ENCODE data around the gene PDE6C.

The PDE6C gene

GRCh38 chr10:93652857-93653256 is 40.5 kb downstream of the PDE6C start:
- Mint-ChIP-seq H3K4me1 (no peaks in the 10 kb centered on the region), H3K27ac (no peak overlapping the region), H3K9me3 (peaks cover 5% of the 10 kb centered on the region), H3K36me3 (no peaks in the 10 kb centered on the region), H3K27me3 (peaks cover 10% of the 10 kb centered on the region), H3K4me3 (no peak overlapping the region)
- no peak for ATAC-seq

DNA sequence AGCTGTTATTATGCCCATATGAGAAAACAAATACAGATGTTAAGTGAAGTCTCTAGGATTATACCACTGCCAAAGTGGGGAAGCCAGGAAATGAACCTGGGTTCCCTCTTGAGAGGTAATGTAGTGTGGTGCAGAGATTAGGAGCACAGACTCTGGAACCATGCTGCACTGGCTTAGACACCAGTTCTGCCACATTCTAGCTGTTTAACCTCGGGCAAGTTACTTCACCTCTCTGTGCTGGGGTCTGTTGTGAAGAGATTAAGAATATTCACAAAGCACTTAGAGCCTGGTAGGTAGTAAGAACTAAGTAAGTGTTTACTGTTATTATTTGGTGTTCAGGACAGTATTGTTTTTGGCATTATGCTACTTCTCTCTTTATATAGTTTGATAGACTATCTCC is 41.9 kb downstream of the PDE6C start:
- Mint-ChIP-seq H3K36me3 (peaks cover 6% of the 10 kb centered on the region), H3K4me3 (no peak overlapping the region), H3K27me3 (peaks cover 10% of the 10 kb centered on the region), H3K9me3 (peaks cover 5% of the 10 kb centered on the region), H3K4me1 (no peaks in the 10 kb centered on the region), H3K27ac (no peak overlapping the region)
- no peak for ATAC-seq

GRCh38 chr10:93656155-93656554 is 43.8 kb downstream of the PDE6C start:
- H3K9me3 Mint-ChIP-seq, result peaks cover 2% of the 10 kb centered on the region
- no peaks in the 10 kb centered on the region for H3K4me1 Mint-ChIP-seq
- no peak for ATAC-seq
- H3K4me3 Mint-ChIP-seq, result no peak overlapping the region
- H3K27ac Mint-ChIP-seq, result no peak overlapping the region
- H3K36me3 Mint-ChIP-seq, result peaks cover 26% of the 10 kb centered on the region
- no peaks in the 10 kb centered on the region for H3K27me3 Mint-ChIP-seq

GRCh38 chr10:93657757-93658156 is 45.4 kb downstream of the PDE6C start:
- Mint-ChIP-seq H3K36me3 (peaks cover 29% of the 10 kb centered on the region), H3K27me3 (no peaks in the 10 kb centered on the region), H3K27ac (no peak overlapping the region), H3K9me3 (no peaks in the 10 kb centered on the region), H3K4me1 (no peaks in the 10 kb centered on the region), H3K4me3 (no peak overlapping the region)
- ATAC-seq, result no peak

- H3K27ac Mint-ChIP-seq, result no peak overlapping the region
- H3K36me3 Mint-ChIP-seq, result peaks cover 17% of the 10 kb centered on the region
- H3K9me3 Mint-ChIP-seq, result no peaks in the 10 kb centered on the region
- H3K27me3 Mint-ChIP-seq, result no peaks in the 10 kb centered on the region
- no peaks in the 10 kb centered on the region for H3K4me1 Mint-ChIP-seq
- no peak overlapping the region for H3K4me3 Mint-ChIP-seq
- ATAC-seq, result no peak
These were observed 53.7 kb downstream of the PDE6C start for GRCh38 chr10:93666030-93666429.

- ATAC-seq, result no peak
- no peaks in the 10 kb centered on the region for H3K27me3 Mint-ChIP-seq
- no peak overlapping the region for H3K27ac Mint-ChIP-seq
- H3K9me3 Mint-ChIP-seq, result no peaks in the 10 kb centered on the region
- H3K4me3 Mint-ChIP-seq, result no peak overlapping the region
- H3K36me3 Mint-ChIP-seq, result peaks cover 13% of the 10 kb centered on the region
- H3K4me1 Mint-ChIP-seq, result no peaks in the 10 kb centered on the region
These were observed 55.5 kb downstream of the PDE6C start for GRCh38 chr10:93667795-93668194.

DNA sequence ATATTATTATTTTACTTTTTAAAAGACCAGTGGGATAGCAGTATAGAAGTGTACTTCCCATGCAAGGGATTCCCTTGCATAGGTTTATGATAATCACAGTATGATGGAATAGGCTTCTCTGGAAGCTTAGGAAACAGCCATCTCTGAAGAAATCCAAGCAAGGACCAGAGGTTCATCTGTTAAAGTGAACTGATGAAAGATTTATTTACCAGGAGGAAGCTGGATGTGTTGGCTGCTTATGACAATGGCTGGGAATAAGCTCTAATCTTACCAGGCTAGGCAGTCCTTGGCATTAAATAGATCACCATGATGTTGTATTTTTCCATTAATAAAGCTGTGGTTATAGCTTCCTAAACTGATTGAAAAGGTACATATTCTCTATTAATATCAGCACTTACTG is 58.0 kb downstream of the PDE6C start:
- Mint-ChIP-seq H3K27ac (no peak overlapping the region), H3K9me3 (no peaks in the 10 kb centered on the region), H3K27me3 (no peaks in the 10 kb centered on the region), H3K36me3 (peaks cover 32% of the 10 kb centered on the region), H3K4me3 (no peak overlapping the region), H3K4me1 (no peaks in the 10 kb centered on the region)
- no peak for ATAC-seq

- H3K4me1 Mint-ChIP-seq, result no peaks in the 10 kb centered on the region
- H3K27ac Mint-ChIP-seq, result no peak overlapping the region
- H3K36me3 Mint-ChIP-seq, result peaks cover 32% of the 10 kb centered on the region
- ATAC-seq, result no peak
- no peak overlapping the region for H3K4me3 Mint-ChIP-seq
- H3K9me3 Mint-ChIP-seq, result no peaks in the 10 kb centered on the region
- H3K27me3 Mint-ChIP-seq, result no peaks in the 10 kb centered on the region
These were observed 58.7 kb downstream of the PDE6C start for GRCh38 chr10:93671042-93671441.

- ATAC-seq, result no peak
- H3K27ac Mint-ChIP-seq, result no peak overlapping the region
- no peaks in the 10 kb centered on the region for H3K4me1 Mint-ChIP-seq
- H3K9me3 Mint-ChIP-seq, result no peaks in the 10 kb centered on the region
- no peak overlapping the region for H3K4me3 Mint-ChIP-seq
- H3K36me3 Mint-ChIP-seq, result peaks cover 40% of the 10 kb centered on the region
- no peaks in the 10 kb centered on the region for H3K27me3 Mint-ChIP-seq
These were observed 59.8 kb downstream of the PDE6C start for GRCh38 chr10:93672022-93672678.

- Mint-ChIP-seq H3K27ac (no peak overlapping the region), H3K4me1 (no peaks in the 10 kb centered on the region)
- no peak for ATAC-seq
These were observed 60.6 kb downstream of the PDE6C start for GRCh38 chr10:93672890-93673289.

DNA sequence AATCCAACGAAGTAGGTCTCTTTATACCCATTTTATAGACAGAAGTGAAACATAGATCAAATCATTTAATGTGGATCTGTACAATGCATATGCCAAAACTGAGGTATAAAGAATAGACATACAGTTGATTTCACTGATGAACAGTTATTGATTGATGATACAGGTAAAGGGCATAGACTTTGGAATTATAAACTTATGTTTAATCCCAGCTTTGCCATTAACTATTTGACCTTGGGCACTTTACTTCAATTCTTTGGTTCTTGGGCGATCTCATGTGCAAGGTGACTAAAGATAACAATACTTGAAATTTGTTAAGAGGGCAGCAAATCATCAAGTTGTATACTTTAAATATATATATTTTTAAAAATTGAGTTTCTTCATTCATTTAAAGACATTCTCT is 61.5 kb downstream of the PDE6C start:
- no peak for ATAC-seq
- H3K36me3 Mint-ChIP-seq, result peaks cover 49% of the 10 kb centered on the region

More at GRCh38 chr10:93672890-93673289, 60.6 kb downstream of the PDE6C start:
- no peaks in the 10 kb centered on the region for H3K9me3 Mint-ChIP-seq
- H3K36me3 Mint-ChIP-seq, result peaks cover 48% of the 10 kb centered on the region
- H3K27me3 Mint-ChIP-seq, result no peaks in the 10 kb centered on the region
- H3K4me3 Mint-ChIP-seq, result no peak overlapping the region

DNA sequence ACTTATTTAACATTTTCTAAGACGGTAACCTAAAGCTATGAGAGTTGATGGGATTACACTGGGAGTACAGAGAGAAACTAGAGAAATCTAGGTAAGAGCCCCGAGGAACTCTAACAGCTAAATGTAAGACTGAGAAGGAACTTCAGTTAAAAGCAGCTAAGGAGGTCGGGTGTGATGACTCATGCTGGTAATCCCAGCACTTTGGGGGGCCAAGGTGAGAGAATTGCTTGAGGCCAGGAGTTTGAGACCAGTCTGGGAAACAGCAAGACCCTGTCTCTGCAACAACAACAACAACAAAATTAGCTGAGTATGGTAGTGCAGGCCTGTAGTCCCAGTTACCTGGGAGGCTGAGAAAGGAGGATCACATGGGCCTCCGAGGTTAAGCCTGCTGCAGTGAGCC is 66.0 kb downstream of the PDE6C start:
- Mint-ChIP-seq H3K27ac (no peak overlapping the region), H3K36me3 (peaks cover 47% of the 10 kb centered on the region), H3K9me3 (no peaks in the 10 kb centered on the region), H3K4me1 (no peaks in the 10 kb centered on the region), H3K27me3 (no peaks in the 10 kb centered on the region), H3K4me3 (no peak overlapping the region)
- ATAC-seq, result no peak

More for the DNA sequence above, 61.5 kb downstream of the PDE6C start:
- Mint-ChIP-seq H3K27me3 (no peaks in the 10 kb centered on the region), H3K9me3 (no peaks in the 10 kb centered on the region), H3K27ac (no peak overlapping the region), H3K4me1 (no peaks in the 10 kb centered on the region), H3K4me3 (no peak overlapping the region)

- no peak overlapping the region for H3K4me3 Mint-ChIP-seq
- H3K27ac Mint-ChIP-seq, result no peak overlapping the region
- no peaks in the 10 kb centered on the region for H3K4me1 Mint-ChIP-seq
- H3K36me3 Mint-ChIP-seq, result peaks cover 40% of the 10 kb centered on the region
- no peak for ATAC-seq
- no peaks in the 10 kb centered on the region for H3K9me3 Mint-ChIP-seq
- H3K27me3 Mint-ChIP-seq, result no peaks in the 10 kb centered on the region
These were observed 66.7 kb downstream of the PDE6C start for GRCh38 chr10:93678805-93679587.

DNA sequence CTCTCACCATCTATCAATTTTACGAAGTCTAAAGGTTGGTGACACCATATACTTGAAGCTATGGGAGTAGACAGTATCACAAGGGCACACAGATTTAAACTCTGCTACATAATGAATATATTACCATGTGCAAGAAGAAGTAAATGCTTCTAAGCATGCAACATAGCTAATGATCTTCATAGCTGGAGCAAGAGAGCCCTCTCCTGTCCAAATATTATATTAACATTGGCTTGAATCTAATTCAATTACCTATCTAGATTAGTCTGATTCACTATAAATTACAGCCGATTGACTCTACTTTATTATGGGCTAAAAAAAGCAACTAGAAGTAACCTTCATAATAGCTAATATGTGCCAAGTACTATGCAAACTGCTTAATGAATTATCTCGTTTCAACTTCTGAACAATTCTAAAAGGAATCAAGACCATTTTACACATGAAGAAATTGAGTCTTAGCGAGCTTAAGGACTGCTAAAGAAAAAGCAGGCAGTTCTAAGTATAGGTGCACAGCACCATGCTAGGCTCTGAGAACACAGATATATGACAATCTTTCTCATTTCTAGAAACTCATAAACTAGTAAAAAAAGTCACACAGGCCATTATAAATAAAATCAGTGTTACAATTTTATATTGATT is 68.2 kb downstream of the PDE6C start:
- no peak for ATAC-seq
- Mint-ChIP-seq H3K4me1 (no peaks in the 10 kb centered on the region), H3K27me3 (no peaks in the 10 kb centered on the region), H3K27ac (no peak overlapping the region), H3K4me3 (no peak overlapping the region), H3K36me3 (peaks cover 33% of the 10 kb centered on the region), H3K9me3 (no peaks in the 10 kb centered on the region)

- no peak for ATAC-seq
These were observed 75.4 kb downstream of the PDE6C start for GRCh38 chr10:93687737-93688136.

GRCh38 chr10:93695740-93696139 is 83.4 kb downstream of the PDE6C start:
- Mint-ChIP-seq H3K27me3 (no peaks in the 10 kb centered on the region), H3K27ac (no peak overlapping the region), H3K4me1 (no peaks in the 10 kb centered on the region), H3K9me3 (no peaks in the 10 kb centered on the region), H3K36me3 (peaks cover 40% of the 10 kb centered on the region), H3K4me3 (no peak overlapping the region)
- no peak for ATAC-seq

More at GRCh38 chr10:93687737-93688136, 75.4 kb downstream of the PDE6C start:
- H3K36me3 Mint-ChIP-seq, result peaks cover 6% of the 10 kb centered on the region
- H3K27me3 Mint-ChIP-seq, result no peaks in the 10 kb centered on the region
- no peak overlapping the region for H3K4me3 Mint-ChIP-seq
- no peaks in the 10 kb centered on the region for H3K9me3 Mint-ChIP-seq
- H3K27ac Mint-ChIP-seq, result no peak overlapping the region
- no peaks in the 10 kb centered on the region for H3K4me1 Mint-ChIP-seq
